DMS153 treated with DMSO at 0.1 percent for 48 hours (cell line): ENCODE data around the gene ACAP3.
A peak's percentile ranks its signal among the peaks of the same experiment; 100 is the strongest.

Experiments used
- DNase-seq: peaks from one replicate; lab custom pipeline; 2025; ENCODE audit not compliant: unreplicated experiment; lab: John Stamatoyannopoulos, UW

ACAP3 gene

GRCh38 chr1:1286313-1287261 lies 21.1 kb downstream of the ACAP3 start:
- no peak for DNase-seq

GRCh38 chr1:1285611-1286311 lies 22.0 kb downstream of the ACAP3 start:
- no peak for DNase-seq

GRCh38 chr1:1285102-1285571 lies 22.6 kb downstream of the ACAP3 start:
- DNase-seq: no peak

GRCh38 chr1:1284221-1285101 lies 23.3 kb downstream of the ACAP3 start:
- DNase-seq: no peak

- peak; percentile 49 for DNase-seq
Measured at GRCh38 chr1:1283821-1284220, 23.9 kb downstream of the ACAP3 start.

- no peak for DNase-seq
Measured at GRCh38 chr1:1282998-1283397, 24.7 kb downstream of the ACAP3 start.

GRCh38 chr1:1281533-1282321 lies 26.0 kb downstream of the ACAP3 start:
- no peak for DNase-seq

GRCh38 chr1:1280782-1281481 lies 26.8 kb downstream of the ACAP3 start:
- no peak for DNase-seq

- no peak for DNase-seq
Measured at GRCh38 chr1:1279028-1279427, 28.7 kb downstream of the ACAP3 start.

- DNase-seq: no peak
Measured at GRCh38 chr1:1278620-1279019, 29.1 kb downstream of the ACAP3 start.

GRCh38 chr1:1275836-1276235 lies 31.9 kb downstream of the ACAP3 start:
- DNase-seq: no peak

- DNase-seq: no peak
Measured at GRCh38 chr1:1274931-1275431, 32.7 kb downstream of the ACAP3 start.

- no peak for DNase-seq
Measured at GRCh38 chr1:1274299-1274930, 33.3 kb downstream of the ACAP3 start.

GRCh38 chr1:1273512-1274298 lies 34.0 kb downstream of the ACAP3 start, which contains the start of gene UBE2J2:
TSS of gene UBE2J2 (minus strand) at chr1:1273854. CDS start at chr1:1267992, 5,862 bp downstream.
- peak; percentile 93 for DNase-seq

GRCh38 chr1:1273209-1273511 lies 34.6 kb downstream of the ACAP3 start:
- no peak for DNase-seq

GRCh38 chr1:1272341-1273208 lies 35.2 kb downstream of the ACAP3 start:
- no peak for DNase-seq

- no peak for DNase-seq
Measured at GRCh38 chr1:1270813-1271212, 36.9 kb downstream of the ACAP3 start.
